ENCODE results near the gene SARS1. TPM values are rescaled to one million over a fixed set of nuclear protein-coding genes. Genes with fewer than 3 reads are reported as not detected.

SARS1 gene
- total and polyA plus RNA-seq, 2 experiments from 2014 or later = 158 to 180 TPM

Other genes with a start within 250 kb of the SARS1 start
- 8.4 and 9.7 TPM in 2 replicates for gene WDR47, start 171.8 kb upstream of the SARS1 start, total RNA-seq
- gene WDR47, start 171.8 kb upstream of the SARS1 start, polyA plus RNA-seq = 6.0 and 6.7 TPM in 2 replicates
- 63.3 and 78.7 TPM in 2 replicates for gene TAF13, start 137.9 kb upstream of the SARS1 start, total RNA-seq
- 15.7 and 22.1 TPM in 2 replicates for gene TAF13, start 137.9 kb upstream of the SARS1 start, polyA plus RNA-seq
- 33.4 and 35.0 TPM in 2 replicates for gene TMEM167B, start 123.2 kb upstream of the SARS1 start, total RNA-seq
- gene TMEM167B, start 123.2 kb upstream of the SARS1 start, polyA plus RNA-seq = 18.3 and 25.0 TPM in 2 replicates
- 2.5 and 3.0 TPM in 2 replicates for gene ELAPOR1, start 99.8 kb upstream of the SARS1 start, total RNA-seq
- gene ELAPOR1, start 99.8 kb upstream of the SARS1 start, polyA plus RNA-seq = 1.6 and 1.8 TPM in 2 replicates
- 2.6 and 3.7 TPM in 2 replicates for gene CELSR2, start 35.6 kb downstream of the SARS1 start, total RNA-seq
- gene CELSR2, start 35.6 kb downstream of the SARS1 start, polyA plus RNA-seq = 3.2 and 3.3 TPM in 2 replicates
- 10.1 and 14.3 TPM in 2 replicates for gene PSRC1, start 69.2 kb downstream of the SARS1 start, total RNA-seq
- gene PSRC1, start 69.2 kb downstream of the SARS1 start, polyA plus RNA-seq = 9.1 and 13.7 TPM in 2 replicates
- gene MYBPHL, start 93.1 kb downstream of the SARS1 start, total RNA-seq = 3.6 and 13.7 TPM in 2 replicates
- gene MYBPHL, start 93.1 kb downstream of the SARS1 start, polyA plus RNA-seq = 6.7 and 7.4 TPM in 2 replicates
- gene SORT1, start 184.0 kb downstream of the SARS1 start, total RNA-seq = 59.3 and 66.3 TPM in 2 replicates
- 34.4 and 43.7 TPM in 2 replicates for gene SORT1, start 184.0 kb downstream of the SARS1 start, polyA plus RNA-seq
- 50.5 and 64.4 TPM in 2 replicates for gene PSMA5, start 212.5 kb downstream of the SARS1 start, total RNA-seq
- gene PSMA5, start 212.5 kb downstream of the SARS1 start, polyA plus RNA-seq = 83.1 and 90.1 TPM in 2 replicates

Data from hepatocyte (in vitro differentiated cells).